Measurements from ENCODE around the gene WNT5A. TPM values are rescaled to one million over a fixed set of nuclear protein-coding genes. Genes with fewer than 3 reads are reported as not detected.

Gene WNT5A
- total and polyA plus RNA-seq, 4 donors, result 5.8 to 22.2 (median 11.2) TPM

- ATAC-seq (ENCODE audit: insufficient read depth, low FRiP score) (no peak), DNase-seq (no peak)
- Histone ChIP-seq H3K27ac (ENCODE audit: low read depth in 1 of 2, low read length in 1 of 2) (no peak overlapping the region), H3K9ac (ENCODE audit: insufficient read depth in 1 of 2, low read length in 2 of 2) (no peak overlapping the region), H3K4me1 (ENCODE audit: control insufficient read depth in 5 of 5, insufficient read depth in 5 of 5, low read length in 5 of 5) (peaks cover 0 to 2% (median 0%) of the 10 kb centered on the region in 5 donors), H3K9me3 (ENCODE audit: control insufficient read depth in 4 of 4, insufficient read depth in 3 of 4, low read length in 3 of 4) (peaks cover 0 to 3% (median 0%) of the 10 kb centered on the region in 4 donors), H3K4me3 (no peak overlapping the region), H3K36me3 (ENCODE audit: control insufficient read depth in 4 of 4, insufficient read depth in 4 of 4, low read length in 4 of 4) (peaks cover 0 to 4% (median 1%) of the 10 kb centered on the region in 4 donors), H3K27me3 (ENCODE audit: control insufficient read depth in 3 of 3, insufficient read depth in 3 of 3, low read length in 2 of 3) (peaks cover 0 to 12% (median 3%) of the 10 kb centered on the region in 3 donors)
- WGBS, 2 donors, result 80 to 85% methylated on average over 6 of the region's 6 CpGs
- TF ChIP-seq, protein P1, sequence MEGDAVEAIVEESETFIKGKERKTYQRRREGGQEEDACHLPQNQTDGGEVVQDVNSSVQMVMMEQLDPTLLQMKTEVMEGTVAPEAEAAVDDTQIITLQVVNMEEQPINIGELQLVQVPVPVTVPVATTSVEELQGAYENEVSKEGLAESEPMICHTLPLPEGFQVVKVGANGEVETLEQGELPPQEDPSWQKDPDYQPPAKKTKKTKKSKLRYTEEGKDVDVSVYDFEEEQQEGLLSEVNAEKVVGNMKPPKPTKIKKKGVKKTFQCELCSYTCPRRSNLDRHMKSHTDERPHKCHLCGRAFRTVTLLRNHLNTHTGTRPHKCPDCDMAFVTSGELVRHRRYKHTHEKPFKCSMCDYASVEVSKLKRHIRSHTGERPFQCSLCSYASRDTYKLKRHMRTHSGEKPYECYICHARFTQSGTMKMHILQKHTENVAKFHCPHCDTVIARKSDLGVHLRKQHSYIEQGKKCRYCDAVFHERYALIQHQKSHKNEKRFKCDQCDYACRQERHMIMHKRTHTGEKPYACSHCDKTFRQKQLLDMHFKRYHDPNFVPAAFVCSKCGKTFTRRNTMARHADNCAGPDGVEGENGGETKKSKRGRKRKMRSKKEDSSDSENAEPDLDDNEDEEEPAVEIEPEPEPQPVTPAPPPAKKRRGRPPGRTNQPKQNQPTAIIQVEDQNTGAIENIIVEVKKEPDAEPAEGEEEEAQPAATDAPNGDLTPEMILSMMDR (IDR thresholded peaks at IDR 0.05; ENCODE audit: control extremely low read depth, extremely low read depth), result no peak
Measured at GRCh38 chr3:55473788-55474187, 13.3 kb downstream of the WNT5A start.

- no peak for DNase-seq
- 74% methylated on average over 8 of the region's 8 CpGs for WGBS, 2 donors
- Histone ChIP-seq H3K9me3 (ENCODE audit: control insufficient read depth in 4 of 4, insufficient read depth in 3 of 4, low read length in 3 of 4) (peaks cover 0 to 3% (median 0%) of the 10 kb centered on the region in 4 donors), H3K27me3 (ENCODE audit: control insufficient read depth in 3 of 3, insufficient read depth in 3 of 3, low read length in 2 of 3) (peaks cover 0 to 11% (median 3%) of the 10 kb centered on the region in 3 donors), H3K9ac (ENCODE audit: insufficient read depth in 1 of 2, low read length in 2 of 2) (no peak overlapping the region), H3K4me3 (no peak overlapping the region), H3K36me3 (ENCODE audit: control insufficient read depth in 4 of 4, insufficient read depth in 4 of 4, low read length in 4 of 4) (peaks cover 0 to 4% (median 1%) of the 10 kb centered on the region in 4 donors), H3K27ac (ENCODE audit: low read depth in 1 of 2, low read length in 1 of 2) (peak overlapping the region in 1 of 2 donors; percentile 48), H3K4me1 (ENCODE audit: control insufficient read depth in 5 of 5, insufficient read depth in 5 of 5, low read length in 5 of 5) (peaks cover 0 to 3% (median 0%) of the 10 kb centered on the region in 5 donors)
- TF ChIP-seq, protein P1 (IDR thresholded peaks at IDR 0.05; ENCODE audit: control extremely low read depth, extremely low read depth), result no peak
- no peak for ATAC-seq (ENCODE audit: insufficient read depth, low FRiP score)
Measured at GRCh38 chr3:55471522-55472280, 15.4 kb downstream of the WNT5A start.

- H3K9ac ChIP-seq (ENCODE audit: insufficient read depth in 1 of 2, low read length in 2 of 2), result no peak overlapping the region
- H3K27ac ChIP-seq (ENCODE audit: low read depth in 1 of 2, low read length in 1 of 2), result peak overlapping the region in 1 of 2 donors; percentile 48
- H3K4me1 ChIP-seq (ENCODE audit: control insufficient read depth in 5 of 5, insufficient read depth in 5 of 5, low read length in 5 of 5), result peaks cover 0 to 6% (median 0%) of the 10 kb centered on the region in 5 donors
- H3K9me3 ChIP-seq (ENCODE audit: control insufficient read depth in 4 of 4, insufficient read depth in 3 of 4, low read length in 3 of 4), result peaks cover 0 to 3% (median 0%) of the 10 kb centered on the region in 4 donors
- TF ChIP-seq, protein P1 (IDR thresholded peaks at IDR 0.05; ENCODE audit: control extremely low read depth, extremely low read depth), result no peak
- H3K4me3 ChIP-seq, result no peak overlapping the region
- H3K27me3 ChIP-seq (ENCODE audit: control insufficient read depth in 3 of 3, insufficient read depth in 3 of 3, low read length in 2 of 3), result peaks cover 0 to 9% (median 3%) of the 10 kb centered on the region in 3 donors
- DNase-seq (no peak), ATAC-seq (ENCODE audit: insufficient read depth, low FRiP score) (no peak)
- 87 to 95% methylated on average over 4 of the region's 4 CpGs for WGBS, 2 donors
- peaks cover 0 to 4% (median 1%) of the 10 kb centered on the region in 4 donors for H3K36me3 ChIP-seq (ENCODE audit: control insufficient read depth in 4 of 4, insufficient read depth in 4 of 4, low read length in 4 of 4)
Measured at GRCh38 chr3:55471084-55471483, 16.0 kb downstream of the WNT5A start.
